Raji (cell line): ENCODE measurements around the gene SLC8A3.

Experiments
- POLR2A ChIP-seq: IDR thresholded peaks from 2 replicates; pipeline ENCODE4 v1.6.1; 2011; ENCODE audit warnings: low read depth, low read length, control low read depth; ENCODE audit not compliant: insufficient read depth

Gene SLC8A3

GRCh38 chr14:70139384-70139783 is 49.4 kb downstream of the SLC8A3 start:
- no peak for TF ChIP-seq POLR2A

GRCh38 chr14:70137788-70138187 is 51.0 kb downstream of the SLC8A3 start:
- TF ChIP-seq POLR2A: no peak

DNA sequence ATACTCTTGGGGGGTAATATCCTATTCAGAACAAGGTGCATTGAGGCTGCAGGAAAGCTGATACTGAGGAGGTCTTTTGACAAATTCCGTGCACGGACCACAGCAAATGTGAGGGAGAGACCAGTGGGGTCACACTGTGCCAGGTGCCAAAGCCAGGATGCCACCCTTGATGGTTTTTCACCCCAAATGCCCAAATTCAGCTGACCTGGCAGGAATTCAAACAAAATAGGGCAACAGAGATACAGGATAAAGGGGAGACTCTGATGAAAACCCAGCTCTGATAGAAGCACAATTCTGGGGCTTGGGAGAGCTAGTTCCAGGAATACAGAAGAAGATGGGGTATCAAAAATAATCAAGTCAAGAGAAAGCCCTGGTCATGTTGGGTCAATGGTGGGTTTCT is 55.3 kb downstream of the SLC8A3 start:
- TF ChIP-seq POLR2A: no peak

- no peak for TF ChIP-seq POLR2A
Observed at GRCh38 chr14:70130482-70130881, 58.3 kb downstream of the SLC8A3 start.

GRCh38 chr14:70127186-70127585 is 61.6 kb downstream of the SLC8A3 start:
- no peak for TF ChIP-seq POLR2A

GRCh38 chr14:70123796-70124195 is 65.0 kb downstream of the SLC8A3 start:
- TF ChIP-seq POLR2A: no peak

- TF ChIP-seq POLR2A: no peak
Observed at GRCh38 chr14:70121521-70121920, 67.2 kb downstream of the SLC8A3 start.

DNA sequence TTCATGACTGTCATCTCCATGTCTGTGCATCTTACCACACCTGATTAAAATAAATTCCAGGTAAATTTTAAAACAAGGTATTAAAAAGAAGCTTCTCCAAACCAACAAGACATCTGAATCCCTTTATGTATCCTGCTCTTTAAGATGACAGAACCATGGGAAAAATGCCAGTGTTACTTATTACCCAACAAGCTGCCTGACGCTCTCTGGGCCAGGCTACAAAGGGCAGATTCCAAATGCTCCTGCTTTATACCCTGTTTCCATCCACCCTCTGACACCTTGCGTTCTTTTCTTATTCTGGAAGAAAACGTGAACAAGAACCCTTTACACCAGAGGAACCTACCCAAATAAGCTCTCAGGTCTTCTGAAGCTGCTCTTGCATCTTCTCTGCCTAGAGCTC is 70.7 kb downstream of the SLC8A3 start:
- no peak for TF ChIP-seq POLR2A

GRCh38 chr14:70116278-70116677 is 72.5 kb downstream of the SLC8A3 start:
- no peak for TF ChIP-seq POLR2A

DNA sequence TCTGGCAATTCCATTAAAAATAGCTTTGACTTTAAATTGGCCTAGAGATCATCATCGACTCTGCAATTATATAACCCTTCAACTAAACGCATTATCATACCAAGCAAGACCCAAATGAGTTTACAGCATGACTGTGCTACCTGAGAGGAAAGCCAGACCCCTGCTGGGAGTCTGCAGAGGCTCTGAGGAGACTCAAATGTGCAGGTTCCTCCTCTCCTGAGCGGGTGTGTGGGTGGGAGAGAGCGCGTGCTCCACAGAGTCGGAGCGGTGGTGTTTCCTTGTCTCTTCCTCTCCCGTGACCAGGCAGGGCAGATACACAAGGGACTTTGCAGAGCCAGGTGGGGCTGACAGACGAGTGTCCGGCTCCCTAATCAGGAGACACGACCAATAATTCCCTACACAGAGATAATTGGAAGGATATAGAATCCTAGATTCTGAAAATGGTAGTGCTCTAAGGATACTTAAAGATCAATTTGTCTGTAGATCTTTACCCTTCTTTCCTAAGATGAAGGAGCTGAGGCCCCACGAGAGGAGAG is 74.1 kb downstream of the SLC8A3 start:
- TF ChIP-seq POLR2A: no peak

GRCh38 chr14:70113211-70113610 is 75.5 kb downstream of the SLC8A3 start:
- no peak for TF ChIP-seq POLR2A

GRCh38 chr14:70108419-70108818 is 80.3 kb downstream of the SLC8A3 start:
- no peak for TF ChIP-seq POLR2A

DNA sequence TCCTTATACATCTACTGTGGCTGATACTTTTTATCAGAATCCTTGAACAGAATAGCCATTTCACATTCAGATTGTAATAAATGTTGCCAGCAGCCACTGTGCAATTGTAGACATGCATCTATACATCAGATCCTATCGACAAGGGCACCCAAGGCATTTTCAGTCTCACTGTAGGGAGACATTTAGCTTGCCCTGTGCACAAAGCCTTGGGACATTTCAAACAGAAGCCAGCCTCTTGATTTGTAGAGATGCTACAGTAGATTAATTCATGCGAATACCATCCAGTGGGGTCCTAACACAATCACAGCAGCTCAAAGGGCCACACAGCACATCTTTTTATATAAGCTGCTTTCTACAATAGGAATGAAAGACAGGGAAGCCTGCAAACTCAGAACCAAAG is 81.4 kb downstream of the SLC8A3 start:
- TF ChIP-seq POLR2A: no peak

- no peak for TF ChIP-seq POLR2A
Observed at GRCh38 chr14:70100071-70100470, 88.7 kb downstream of the SLC8A3 start.

- no peak for TF ChIP-seq POLR2A
Observed at GRCh38 chr14:70098250-70098809, 90.4 kb downstream of the SLC8A3 start.

- no peak for TF ChIP-seq POLR2A
Observed at GRCh38 chr14:70097576-70098249, 91.0 kb downstream of the SLC8A3 start.

DNA sequence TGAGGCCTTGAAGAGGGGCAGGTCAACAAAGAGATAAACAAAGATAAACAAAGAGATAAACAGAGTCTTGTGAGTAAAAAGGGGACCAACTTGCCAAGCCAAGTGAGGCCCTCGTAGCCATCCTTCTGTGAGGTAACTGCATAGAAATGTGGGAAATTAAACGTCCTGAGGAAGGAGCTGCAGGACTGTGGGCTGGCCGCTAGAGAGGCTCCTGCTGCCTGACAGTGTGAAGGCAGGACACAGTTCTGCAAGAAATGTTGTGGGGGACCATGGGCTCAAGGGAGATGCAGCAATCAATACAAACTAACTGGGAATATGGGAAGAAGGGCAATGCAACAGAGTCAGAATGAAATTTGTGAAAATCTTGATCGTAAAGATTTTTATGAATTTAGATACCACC is 91.9 kb downstream of the SLC8A3 start:
- TF ChIP-seq POLR2A: no peak

DNA sequence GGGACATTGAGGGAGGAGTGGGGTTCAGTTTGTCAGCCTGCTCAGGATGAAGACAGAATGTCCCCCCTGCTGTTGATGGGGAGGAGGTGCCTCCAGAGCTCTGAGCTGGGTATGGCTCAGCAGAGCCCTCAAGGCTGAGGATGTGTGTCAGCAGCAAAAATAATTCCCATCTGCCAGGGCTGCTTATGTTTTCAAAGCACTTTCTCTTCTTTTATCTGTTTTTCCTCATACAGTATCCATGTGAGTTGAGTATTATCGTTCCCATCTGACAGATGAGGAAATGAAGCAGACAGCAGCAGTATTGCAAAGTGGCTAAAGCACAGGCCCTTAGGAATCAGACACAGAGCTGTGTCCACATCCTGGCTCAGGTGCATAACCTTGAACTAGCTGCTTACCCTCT is 94.1 kb downstream of the SLC8A3 start:
- TF ChIP-seq POLR2A: no peak

- TF ChIP-seq POLR2A: no peak
Observed at GRCh38 chr14:70094106-70094505, 94.6 kb downstream of the SLC8A3 start.
